ENCODE results near the gene PTPRB.
"Not testable (repeated sequence)": the region's sequence is repeated elsewhere in the genome, so short reads cannot be mapped to it uniquely, and the experiment has no call there.

Gene PTPRB

DNA sequence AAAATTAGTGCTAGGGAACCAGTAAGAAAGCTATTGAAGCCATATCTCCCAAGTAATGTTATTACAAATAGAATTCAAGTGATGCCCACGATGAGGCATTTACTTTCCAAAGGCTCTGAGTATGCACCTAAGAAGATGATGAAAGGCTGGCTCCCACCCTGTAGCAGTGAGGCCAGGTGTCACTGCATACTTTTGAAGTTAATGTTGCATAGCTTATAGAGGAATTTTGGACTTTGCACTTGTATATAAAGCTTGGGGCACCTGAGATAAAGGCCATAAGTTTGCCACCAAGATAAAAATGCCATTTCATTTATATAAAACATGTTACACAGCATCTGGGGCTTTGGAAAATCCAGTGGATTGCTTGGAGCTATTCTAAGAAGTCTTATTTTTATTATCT is 96.2 kb downstream of the PTPRB start:
- no peak for DNase-seq (ENCODE audit: low read depth)

DNA sequence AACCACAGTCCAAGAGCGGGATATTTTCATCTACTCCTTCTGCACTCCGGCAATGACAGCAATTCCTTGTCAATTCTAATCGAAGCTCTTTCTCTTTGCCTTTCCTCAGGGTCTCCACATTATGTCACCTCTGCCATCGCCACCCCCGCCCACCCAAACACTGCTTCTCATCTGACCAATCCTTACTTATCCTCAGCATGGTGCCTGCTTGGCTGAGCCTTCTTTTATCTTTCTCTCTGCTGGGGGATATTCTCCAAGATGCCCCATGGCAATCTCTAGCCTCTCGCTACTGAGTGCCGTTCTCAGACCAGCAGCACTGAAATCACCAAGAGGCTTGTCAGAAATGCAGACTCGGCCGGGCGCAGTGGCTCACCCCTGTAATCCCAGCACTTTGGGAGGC is 100.6 kb downstream of the PTPRB start:
- no peak for DNase-seq (ENCODE audit: low read depth)

DNA sequence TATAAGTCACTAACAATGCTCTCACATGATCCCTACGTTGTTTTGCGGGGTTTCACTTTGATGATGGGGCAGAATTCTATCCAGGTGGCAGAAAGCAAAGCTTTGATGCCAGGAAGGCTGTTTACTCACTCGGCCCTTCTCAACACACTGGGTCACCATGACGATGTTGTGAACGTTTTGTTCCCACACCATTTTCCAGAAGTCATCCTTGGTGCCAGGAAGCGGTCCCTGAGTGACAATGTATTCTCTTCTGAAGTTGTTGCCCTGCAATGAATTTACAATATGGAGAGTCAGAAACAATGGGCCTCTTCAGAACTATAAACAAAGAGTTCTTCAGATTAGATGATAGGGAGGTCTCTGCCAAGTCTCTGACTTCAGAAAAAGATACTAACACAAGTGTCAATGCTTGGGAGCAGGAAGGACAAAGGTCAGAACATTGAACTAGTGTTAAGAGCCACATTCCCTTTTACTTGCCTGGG is 101.3 kb downstream of the PTPRB start:
- DNase-seq (ENCODE audit: low read depth) = no peak

DNA sequence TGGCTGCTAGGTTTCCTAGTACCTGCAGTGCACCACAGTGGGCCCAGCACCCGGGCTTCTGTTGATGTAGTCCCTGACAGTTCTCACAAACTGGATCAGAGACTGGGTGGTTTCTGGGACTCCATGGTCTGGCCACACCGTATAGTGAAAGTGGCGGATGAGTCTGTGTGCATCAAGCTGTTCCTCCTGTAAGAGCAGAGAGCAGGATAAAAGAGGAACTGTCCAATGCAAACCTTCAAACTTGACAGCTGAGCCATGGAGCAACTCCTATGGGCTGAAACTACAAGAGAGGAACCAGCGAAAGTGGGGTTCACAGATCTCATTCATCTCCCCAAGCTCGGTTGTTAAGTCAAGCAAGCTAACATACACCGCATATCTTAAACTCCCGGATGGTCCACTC is 102.8 kb downstream of the PTPRB start:
- no peak for DNase-seq (ENCODE audit: low read depth)

DNA sequence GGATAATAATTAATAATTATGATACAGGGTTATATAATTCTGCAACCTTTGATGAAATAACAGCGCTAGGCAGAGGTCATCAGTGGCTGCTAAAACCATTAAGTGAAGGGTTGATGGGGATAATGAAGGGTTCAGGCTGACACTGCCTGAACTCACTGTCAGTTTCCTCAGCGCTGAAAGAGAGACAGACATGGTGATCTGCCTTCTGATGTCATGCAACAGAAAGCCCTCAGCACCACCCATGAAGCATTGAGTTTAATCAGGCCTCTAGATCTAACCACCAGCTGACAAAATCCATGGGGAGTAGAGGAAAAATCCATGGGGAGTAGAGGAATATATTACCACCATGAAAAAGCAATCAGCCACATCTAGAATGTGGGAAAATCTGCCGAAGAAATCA is 107.6 kb downstream of the PTPRB start:
- DNase-seq (ENCODE audit: low read depth) = no peak

DNA sequence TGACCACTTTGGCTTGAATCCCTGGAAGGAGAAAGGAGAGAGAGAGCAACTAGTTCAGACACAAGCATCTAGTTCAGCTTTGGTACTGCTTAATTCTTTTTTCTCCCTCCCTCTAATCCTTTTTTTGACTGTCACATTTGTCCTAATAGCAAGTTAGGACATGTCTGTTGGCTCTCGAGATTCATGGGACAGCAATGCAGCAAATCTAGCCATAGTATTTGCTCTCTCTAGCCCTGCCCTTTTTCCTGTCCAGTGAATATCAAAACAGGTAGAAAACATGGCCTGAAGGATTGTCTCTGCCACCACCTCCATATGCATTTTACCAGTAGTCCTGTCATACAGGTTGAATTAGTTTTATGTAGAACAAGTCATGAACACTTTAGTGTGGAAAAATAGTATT is 116.4 kb downstream of the PTPRB start:
- DNase-seq (ENCODE audit: low read depth) = no peak

DNA sequence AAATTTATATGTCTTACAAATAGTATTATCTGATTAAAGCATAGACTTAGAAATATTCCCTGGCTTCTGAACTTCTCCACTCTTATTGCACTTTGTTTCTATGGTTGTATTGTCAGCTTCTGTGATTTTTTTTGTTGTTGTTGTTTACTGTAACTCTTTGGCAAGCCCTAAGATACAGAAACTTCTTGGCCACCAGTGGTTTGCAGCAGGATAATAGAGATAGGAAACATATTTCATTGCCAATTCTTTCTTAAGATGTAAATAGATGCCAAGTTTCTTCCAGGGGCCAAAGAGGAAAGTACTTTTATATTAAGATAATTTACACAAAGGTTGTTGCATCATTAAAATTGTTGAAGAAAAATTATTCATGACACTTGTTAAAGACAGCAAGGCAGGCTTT is 123.8 kb downstream of the PTPRB start:
- no peak for DNase-seq (ENCODE audit: low read depth)

DNA sequence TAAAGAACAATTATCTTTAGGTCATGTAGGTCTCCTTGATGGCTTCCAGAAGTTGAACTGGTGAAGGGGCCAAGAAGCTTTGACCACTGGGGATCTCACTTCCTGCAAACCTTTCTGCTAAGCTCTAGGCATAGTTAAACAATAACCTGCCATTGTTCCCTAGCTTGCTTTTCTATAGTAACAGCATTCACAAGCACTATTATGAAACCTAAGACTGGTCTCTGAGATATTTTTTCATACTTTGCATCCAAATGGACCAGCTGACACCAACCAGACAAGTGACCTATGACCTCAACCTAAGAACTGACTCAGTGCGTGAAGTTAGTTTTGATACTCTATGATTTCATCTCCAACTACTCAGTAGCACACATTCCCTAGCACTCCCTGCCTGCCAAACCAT is 129.1 kb downstream of the PTPRB start:
- DNase-seq (ENCODE audit: low read depth) = no peak

DNA sequence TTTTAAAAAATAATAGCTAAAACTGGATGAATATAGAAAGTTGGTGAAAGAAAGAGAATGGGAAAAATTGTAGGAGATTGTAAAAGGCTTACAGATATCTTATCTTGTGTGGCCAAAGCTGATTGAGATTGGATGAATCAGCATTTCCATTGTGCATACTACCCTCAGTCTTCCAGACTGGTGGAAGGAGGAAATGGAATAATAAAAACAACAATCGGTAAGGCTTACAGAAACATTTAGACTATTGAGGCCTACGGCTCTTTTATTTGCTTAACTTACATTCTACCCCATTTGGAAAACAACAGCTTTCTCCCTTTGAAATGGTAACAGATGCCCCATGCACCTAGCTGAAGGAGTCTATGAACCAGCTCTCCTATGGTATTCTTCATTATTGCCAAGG is 129.8 kb downstream of the PTPRB start:
- no peak for DNase-seq (ENCODE audit: low read depth)

DNA sequence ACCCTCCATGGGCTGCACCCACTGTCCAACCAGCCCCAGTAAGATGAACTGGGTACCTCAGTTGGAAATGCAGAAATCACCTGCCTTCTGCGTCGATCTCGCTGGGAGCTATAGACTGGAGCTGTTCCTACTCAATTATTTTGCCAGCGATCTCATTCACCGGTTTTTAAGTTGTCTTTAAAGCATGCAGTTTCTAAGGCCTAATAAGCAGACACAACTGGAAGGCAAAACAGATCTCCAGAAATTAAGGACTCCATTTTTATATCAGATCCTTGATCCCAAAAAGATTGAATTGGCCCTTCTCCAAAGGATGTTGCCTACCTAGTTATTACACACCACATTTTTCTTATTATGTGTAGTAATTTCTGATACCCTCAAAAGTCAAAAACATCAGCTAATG is 139.7 kb downstream of the PTPRB start:
- DNase-seq (ENCODE audit: low read depth) = no peak

DNA sequence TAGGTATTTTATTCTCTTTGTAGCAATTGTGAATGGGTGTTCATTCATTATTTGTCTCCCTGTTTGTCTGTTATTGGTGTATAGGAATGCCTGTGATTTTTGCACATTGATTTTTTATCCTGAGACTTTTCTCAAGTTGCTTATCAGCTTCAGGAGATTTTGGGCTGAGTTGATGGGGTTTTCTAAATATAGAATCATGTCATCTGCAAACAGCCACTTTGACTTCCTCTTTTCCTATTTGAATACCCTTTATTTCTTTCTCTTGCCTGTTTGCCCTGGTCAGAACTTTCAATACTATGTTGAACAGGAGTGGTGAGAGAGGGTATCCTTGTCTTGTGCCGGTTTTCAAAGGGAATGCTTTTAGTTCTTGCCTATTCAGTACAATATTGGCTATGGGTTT is 144.3 kb downstream of the PTPRB start:
- DNase-seq (ENCODE audit: low read depth) = not testable (repeated sequence)

DNA sequence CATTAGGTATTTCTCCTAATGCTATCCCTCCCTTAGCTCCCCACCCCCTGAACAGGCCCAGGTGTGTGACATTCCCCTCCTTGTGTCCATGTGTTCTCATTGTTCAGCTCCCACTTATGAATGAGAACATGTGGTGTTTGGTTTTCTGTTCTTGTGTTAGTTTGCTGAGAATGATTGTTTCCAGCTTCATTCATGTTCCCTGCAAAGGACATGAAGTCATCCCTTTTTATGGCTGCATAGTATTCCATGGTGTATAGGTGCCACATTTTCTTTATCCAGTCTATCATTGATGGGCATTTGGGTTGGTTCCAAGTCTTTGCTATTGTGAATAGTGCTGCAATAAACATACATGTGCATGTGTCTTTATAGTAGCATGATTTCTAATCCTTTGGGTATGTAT is 146.3 kb downstream of the PTPRB start:
- not testable (repeated sequence) for DNase-seq (ENCODE audit: low read depth)

DNA sequence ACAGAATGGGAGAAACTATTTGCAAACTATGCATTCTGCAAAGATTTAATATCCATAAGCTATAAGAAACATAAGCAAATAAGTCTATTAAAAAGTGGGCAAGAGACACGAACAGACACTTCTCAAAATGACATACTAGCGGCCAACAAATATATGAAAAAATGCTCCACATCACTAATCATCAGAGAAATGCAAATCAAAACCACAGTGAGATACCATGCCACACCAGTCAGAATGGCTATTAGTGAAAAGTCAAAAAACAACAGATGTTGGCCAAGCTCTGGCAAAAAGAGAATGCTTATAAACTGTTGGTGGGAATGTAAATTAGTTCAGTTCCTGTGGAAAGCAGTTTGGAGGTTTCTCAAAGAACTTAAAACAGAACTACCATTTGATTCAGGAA is 149.8 kb downstream of the PTPRB start:
- DNase-seq (ENCODE audit: low read depth) = no peak

DNA sequence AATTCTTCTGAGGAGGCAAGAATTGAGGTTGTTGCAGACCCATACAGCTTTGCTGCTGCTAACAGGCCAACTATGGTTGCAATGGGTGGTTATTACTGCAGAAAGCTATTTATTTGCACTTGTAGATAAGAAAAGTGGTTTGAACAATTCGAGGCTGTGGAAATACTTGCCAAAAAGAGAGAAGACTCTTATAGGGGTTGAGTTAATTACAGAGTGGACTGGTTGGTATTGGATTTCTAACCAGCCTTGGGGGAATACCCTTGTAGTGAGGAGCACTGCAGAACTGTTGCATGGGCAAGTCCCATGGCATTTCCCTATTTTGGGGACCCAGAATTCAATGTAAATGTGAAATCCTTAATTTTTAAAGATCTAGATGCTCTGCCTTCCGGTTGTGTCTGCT is 150.6 kb downstream of the PTPRB start:
- DNase-seq (ENCODE audit: low read depth) = no peak

DNA sequence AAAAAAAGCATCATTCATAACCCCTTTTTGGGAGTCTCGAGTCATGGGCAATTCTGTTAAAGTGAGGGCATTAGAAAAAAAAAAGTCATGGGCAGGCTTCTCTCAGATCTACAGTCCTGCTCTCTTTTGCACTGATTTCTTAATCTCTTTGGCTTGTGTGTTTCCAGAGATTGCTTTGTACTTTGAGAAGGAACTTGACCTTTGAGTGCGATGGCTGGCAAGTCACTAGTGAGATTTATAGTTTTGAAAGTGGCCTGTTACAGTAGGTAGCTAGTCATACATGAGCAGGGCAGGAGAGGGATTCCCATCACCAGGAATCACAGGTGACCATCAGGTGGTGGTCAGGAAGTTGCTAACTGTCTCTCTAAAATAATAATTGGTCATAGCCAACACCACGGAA is 151.5 kb downstream of the PTPRB start:
- DNase-seq (ENCODE audit: low read depth) = no peak

DNA sequence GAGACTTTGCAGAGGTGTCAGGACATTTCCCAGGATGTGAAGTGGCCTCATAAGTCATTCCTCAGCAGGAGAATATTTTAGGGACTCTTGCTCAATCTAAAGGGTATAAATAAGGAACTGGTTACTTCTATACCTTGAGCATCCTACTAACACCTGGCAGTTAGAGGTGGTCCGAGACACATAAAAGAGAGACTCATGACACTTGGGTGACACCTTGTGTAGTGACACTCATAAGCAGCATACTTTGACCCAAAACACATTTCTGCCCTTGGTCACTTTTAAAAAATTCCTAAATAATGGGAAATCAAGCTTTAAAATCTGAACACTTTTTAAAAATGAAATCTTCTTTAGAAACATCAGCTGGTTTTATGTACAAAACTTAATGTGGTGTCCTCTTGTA is 152.8 kb downstream of the PTPRB start:
- no peak for DNase-seq (ENCODE audit: low read depth)

DNA sequence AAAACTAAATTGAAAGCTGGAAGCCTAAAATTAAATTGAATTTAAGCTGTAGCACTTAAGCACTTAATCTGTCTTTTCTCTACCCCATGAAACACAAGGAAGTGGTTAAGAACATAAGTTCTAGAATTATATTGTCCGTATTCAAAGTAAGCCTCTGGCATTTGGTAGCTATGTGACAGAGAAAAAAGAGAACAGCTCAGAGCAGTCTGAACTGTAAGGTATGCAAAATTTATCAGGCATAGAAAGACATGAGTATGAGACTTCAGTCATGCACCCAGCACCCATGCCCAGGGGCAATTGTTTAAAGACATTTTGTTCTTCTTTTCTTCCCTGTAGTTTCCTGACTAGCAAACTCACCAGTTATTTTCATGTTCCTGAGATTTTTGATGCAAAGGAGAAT is 154.5 kb downstream of the PTPRB start:
- no peak for DNase-seq (ENCODE audit: low read depth)

DNA sequence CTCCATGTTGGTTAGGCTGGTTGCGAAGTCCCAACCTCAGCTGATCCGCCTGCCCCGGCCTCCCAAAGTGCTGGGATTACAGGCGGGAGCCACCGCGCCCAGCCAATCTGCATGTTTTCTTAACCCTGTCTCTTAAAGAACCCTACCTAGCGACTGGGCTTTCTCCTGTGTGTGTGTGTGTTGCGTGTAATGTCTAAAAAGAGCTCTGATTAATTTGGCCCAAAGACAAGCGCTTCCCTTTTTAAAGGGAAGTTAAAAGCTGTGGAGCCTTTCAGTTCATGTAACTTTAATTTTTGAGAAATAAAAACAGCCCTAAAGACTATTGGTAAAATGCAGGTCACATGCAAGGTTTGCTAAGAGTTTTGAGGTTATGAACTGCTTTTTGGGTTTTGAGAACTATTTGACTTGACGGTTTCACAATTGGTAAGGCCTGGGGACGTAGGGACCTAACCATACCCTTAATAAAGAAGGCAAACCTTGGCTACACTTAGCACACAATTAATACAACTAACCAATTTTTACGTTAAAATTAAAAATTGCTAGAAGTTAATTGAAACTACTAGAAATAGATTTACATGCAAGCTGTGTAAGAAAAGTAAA is 167.9 kb downstream of the PTPRB start:
- no peak for DNase-seq (ENCODE audit: low read depth)

DNA sequence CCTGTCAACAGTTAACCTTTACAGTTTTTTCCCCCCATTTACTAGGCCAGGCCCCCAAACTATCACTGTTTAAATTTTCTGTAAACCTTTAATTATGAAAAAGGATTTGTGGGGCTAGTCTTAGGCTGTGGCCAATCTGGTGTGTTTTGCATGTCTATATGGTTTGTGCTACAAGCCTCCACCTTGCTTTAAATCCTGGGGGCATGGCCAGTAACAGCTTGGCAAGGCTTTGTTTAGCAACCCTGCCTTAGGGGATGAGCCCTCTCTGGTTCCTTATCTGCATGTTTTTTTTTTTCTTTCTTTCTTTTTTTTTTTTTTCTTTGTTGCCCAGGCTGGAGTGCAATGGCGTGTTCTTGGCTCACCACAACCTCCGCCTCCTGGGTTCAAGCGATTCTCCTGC is 168.5 kb downstream of the PTPRB start:
- DNase-seq (ENCODE audit: low read depth) = no peak

DNA sequence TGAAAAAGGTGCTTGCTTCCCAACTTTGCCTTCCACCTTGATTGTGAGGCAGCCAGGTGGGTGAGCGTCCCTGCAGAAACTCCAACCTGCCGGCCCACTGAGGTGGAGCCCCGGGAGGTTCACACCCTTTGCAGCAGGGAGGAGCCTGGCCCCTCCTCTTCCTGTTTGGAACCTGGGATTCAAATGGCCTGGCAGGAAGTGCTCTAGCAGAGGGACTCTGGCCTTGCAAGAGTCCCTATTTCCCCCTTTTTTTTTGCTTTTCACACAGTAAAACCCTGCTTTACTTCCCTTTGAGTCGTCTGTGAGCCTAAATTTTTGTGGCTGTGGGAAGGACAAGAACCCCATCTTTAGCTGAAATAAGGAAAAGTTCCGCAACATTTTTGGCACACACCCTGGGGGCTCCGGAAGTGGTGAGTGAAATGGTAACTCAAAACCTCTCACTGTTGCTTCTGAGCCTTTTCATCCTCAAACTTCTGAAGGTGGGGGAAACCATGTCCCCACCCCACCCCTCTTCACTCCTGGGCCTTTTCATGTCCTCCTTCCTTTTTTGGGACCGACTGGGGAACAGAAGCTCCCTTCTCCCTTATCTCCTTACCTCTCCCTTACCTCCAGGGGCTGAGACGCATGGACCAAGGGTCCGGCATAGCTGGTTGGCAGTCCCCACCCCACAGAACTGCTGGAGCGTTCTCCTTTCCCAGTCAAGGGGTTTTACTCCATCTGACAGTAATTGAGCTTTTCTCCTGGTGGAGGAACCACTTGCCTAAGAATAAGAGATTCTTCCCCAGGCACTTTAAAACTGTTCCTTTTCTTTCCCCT is 169.1 kb downstream of the PTPRB start:
- no peak for DNase-seq (ENCODE audit: low read depth)

DNA sequence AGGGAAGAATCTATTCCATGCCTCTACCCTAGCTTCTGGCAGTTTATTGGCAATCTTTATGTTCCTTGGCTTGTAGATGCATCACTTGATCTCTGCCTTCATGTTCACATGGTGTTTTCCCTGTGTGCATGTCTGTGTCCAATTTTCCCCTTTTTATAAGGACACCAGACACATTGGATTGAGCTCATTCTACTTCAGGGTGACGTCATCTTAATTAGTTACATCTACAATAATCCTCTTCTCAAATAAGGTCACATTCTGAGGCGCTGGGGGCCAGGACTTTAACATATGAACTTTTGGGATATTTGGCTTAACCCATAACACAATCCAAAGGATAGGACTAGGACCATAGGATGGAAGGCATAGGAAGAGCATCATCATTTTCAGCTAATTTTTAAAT is 169.8 kb downstream of the PTPRB start:
- no peak for DNase-seq (ENCODE audit: low read depth)

DNA sequence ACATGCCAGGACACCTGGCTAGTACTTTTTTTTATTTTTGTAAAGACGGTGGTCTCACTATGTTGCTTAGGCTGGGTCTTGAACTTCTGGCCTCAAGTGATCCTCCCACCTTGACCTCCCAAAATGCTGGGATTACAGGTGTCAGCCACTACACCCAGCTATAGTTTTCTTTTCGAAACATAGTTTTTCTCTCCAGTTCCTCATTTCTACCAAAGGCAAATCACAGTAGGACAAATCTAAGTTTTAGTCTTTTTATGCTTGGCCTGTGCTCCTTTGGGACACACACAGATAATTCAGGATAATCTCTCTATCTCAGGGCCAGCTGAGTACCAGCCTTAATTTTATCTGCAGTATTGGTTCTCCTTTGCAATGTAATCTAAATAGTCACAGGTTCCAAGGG is 170.5 kb downstream of the PTPRB start:
- no peak for DNase-seq (ENCODE audit: low read depth)
